T follicular helper cell (primary cell): ENCODE data around the gene RAB40A.
A peak's percentile ranks its signal among the peaks of the same experiment; 100 is the strongest.

Source experiments
- DNase-seq: peaks from one replicate; pipeline ENCODE4 v3.0.0-alpha.2; 2020; ENCODE audit warnings: low read depth
- total RNA-seq, 2 experiments: gene quantifications; one replicate each; lab custom pipeline; 2026; lab: John Stamatoyannopoulos, UW

The RAB40A gene, protein sequence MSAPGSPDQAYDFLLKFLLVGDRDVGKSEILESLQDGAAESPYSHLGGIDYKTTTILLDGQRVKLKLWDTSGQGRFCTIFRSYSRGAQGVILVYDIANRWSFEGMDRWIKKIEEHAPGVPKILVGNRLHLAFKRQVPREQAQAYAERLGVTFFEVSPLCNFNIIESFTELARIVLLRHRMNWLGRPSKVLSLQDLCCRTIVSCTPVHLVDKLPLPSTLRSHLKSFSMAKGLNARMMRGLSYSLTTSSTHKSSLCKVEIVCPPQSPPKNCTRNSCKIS
- 0 to 0.18 reads per million in 2 experiments for total RNA-seq

DNA sequence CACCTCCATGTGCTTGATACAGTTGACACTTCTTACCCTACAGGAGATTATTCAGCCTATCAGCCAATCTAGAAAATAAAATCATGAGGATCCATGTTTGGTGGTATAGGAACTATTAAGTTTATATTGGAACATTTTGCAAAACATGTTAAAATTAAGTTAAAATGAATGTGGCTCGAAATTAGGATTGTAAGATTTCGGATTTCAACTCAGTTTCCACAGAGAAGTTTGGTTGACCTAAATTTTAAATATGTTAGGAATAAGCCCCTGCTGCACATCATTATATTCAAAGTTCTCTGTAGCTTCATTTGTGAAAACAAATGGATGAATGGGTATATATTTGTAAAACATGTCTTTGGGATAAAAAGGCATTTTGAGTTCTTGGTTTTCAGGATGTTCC lies at the start of gene RAB40A:
Gene RAB40A (minus strand): TSS at position 101 of the 400 bp plus-strand sequence. CDS start 18,733 bp downstream, outside the sequence.
- no peak for DNase-seq

- DNase-seq: no peak
These were observed 46.5 kb upstream of the RAB40A start for GRCh38 chrX:103565752-103566151.

- DNase-seq: no peak
These were observed 45.9 kb upstream of the RAB40A start for GRCh38 chrX:103565197-103565596.

- DNase-seq: no peak
These were observed 43.5 kb upstream of the RAB40A start for GRCh38 chrX:103562801-103563200.

GRCh38 chrX:103560256-103560655 lies 41.0 kb upstream of the RAB40A start:
- DNase-seq: no peak

GRCh38 chrX:103556963-103557612 lies 37.8 kb upstream of the RAB40A start:
- no peak for DNase-seq

GRCh38 chrX:103554687-103555424 lies 35.6 kb upstream of the RAB40A start:
- peak; percentile 58 for DNase-seq

- DNase-seq: no peak
These were observed 32.9 kb upstream of the RAB40A start for GRCh38 chrX:103552236-103552635.

DNA sequence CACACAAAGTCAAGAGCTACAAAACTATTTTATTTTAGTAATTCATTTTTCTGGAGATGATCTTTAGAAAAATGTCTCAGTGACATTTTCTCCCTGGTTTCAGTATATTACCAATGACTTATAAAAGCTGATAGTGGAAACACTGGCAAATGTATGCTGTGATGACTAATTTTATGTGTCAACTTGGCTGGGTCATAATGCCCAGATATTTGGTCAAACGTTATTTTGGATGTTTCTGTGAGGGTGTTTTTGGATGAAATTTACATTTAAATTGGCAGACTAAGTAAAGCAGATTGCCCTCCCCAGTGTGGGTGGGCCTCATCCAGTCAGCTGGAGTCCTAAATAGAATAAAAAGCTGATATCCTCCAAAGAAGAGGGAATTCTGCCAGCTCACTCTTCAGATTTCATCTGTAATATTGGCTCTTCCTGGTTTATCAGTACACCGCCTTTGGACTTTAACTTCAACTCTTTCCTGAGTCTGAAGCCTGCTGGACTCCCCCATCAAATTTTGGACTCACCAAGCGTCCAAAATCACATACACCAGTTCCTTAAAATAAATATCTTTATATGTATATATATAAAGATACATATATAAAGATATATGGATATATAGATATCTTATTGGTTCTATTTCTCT lies 31.2 kb upstream of the RAB40A start:
- no peak for DNase-seq

DNA sequence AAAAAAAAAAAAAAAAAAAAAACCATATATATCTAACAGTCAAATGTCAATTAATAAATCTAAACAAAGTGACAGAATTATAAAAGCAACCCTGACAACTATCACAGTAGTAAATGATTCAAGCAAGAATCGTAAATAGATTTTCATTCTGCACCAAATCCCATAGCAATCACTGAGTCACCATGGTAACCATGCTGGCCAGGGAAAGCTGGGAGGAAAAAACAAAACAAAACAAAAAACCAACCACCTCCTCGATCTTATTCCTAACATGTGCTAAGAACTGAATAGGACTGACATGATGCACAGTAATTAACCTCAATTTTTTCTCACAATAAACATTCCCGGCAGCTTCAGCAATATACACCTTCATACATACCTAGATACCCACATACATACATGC lies 30.6 kb upstream of the RAB40A start:
- no peak for DNase-seq

DNA sequence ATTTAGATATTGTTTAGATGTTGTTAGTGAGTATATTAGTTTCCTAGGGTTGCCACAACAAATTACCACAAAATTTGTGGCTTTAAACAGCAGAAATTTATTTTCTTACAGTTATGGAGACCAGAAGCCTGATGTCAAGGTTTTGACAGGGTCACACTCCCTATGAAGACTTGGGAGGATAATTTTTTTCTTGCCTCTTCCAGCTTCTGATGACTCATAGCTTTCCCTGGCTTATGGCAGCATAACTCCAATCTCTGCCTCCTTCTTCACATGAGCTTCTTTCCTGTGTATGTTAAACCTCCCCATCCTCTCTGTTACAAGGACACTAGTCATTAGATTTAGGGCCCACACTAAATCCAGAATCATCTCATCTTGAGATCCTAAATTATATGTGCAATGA lies 20.9 kb upstream of the RAB40A start:
- DNase-seq: no peak

DNA sequence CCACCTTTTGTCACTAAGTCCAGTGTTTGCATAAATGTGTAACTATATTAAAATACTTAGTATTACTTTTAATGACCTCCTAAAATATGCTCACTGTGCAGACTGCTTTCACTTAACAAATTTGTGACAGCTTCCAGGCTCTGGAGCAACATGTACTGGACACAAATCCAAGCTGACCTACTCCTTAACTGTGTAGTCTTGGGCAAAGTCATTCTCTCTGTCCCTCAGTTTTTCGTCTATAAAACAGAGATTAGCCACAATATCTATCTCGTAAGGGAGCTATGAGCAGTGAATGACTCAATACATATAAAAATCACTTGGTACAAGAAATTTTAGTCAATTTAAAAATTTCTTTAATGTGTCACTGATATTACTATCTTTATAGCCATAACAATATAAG lies 20.4 kb upstream of the RAB40A start:
- no peak for DNase-seq

DNA sequence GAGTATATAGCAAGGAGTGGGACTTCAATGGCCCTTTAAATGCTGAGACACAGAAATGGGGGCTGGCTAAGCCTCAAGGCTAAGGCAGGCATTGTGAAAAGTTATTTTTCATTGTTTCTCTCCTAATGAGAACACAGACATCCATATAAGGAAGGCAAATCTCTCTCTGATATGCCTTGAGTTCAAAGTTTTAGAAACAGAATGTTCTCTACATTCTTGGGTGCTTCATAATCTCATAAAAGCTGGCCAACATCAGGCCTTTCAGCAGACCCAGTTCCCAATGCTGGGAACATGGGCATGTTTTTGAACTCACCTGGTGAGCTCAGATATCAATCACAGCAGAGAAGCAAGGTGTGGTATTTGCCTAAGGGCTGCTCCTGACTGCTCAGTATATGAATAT lies 19.4 kb upstream of the RAB40A start:
- no peak for DNase-seq

DNA sequence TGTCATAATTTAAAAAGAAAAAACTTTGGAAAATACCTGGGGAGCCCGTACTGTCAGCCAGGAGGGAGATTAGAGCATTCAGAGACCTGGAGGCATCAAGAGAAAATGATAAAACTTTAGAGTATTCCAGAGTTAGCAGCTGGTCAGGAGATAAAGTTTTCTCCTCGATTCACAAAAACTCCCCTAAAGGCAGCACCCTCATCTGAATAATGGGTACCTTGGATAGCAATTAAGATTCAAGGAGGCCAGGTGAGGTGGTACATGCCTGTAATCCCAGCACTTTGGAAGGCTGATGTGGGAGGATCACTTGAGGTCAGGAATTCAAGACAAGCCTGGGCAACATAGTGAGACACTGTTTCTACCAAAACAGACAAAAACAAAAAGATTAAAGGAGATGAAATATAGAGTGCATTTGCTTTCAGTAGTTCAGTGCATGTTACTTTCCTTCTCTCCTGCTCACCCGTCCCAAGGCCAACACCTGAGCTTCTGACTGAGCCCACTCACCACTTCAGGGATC lies 18.6 kb upstream of the RAB40A start:
- DNase-seq: no peak

DNA sequence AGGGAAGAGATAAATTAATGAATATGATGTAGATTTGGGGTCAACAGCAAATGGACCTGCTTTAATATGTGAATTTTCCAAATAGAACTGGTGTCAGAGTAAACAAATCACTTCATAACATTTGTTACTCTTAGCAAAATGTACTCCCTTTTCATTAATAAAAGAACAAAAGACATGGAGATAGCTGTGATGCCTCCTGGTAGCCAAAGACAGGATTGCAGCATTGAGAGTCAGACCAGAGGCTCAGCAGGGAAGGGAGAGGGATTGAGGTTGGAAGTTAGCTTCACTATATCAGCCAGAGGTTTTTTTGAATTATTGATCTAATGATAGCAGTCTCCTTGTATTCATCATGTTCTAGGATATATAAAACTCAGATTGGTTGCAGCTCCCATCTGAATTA lies 17.4 kb upstream of the RAB40A start:
- DNase-seq: no peak

DNA sequence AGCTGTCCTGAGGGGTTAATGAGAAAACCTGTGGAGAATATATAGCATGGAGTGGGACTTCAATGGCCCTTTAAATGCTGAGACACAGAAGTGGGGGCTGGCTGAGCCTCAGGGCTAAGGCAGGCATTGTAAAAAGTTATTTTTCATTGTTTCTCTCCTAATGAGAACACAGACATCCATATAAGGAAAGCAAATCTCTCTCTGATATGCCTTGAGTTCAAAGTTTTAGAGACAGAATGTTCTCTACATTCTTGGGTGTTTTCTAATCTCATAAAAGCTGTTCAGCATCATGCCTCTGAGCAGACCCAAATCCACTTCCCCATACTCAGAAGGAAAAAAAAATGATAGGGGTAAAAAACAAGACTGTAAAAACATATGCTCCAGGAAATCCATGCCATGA lies 16.8 kb upstream of the RAB40A start:
- DNase-seq: no peak

DNA sequence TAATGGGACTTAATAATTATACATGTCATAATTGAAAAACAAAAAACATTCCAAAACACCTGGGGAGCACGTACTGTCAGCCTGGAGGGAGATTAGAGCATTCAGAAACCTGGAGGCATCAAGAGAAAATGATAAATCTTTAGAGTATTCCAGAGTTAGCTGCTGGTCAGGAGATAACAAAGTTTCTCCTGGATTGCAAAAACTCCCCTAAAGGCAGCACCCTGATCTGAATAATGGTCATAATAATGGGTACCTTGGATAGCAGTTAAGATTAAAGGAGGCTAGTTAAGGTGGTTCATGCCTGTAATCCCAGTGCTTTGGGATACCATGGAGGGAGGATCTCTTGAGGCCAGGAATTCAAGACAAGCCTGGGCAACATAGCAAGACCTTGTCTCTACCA lies 15.9 kb upstream of the RAB40A start:
- DNase-seq: no peak

DNA sequence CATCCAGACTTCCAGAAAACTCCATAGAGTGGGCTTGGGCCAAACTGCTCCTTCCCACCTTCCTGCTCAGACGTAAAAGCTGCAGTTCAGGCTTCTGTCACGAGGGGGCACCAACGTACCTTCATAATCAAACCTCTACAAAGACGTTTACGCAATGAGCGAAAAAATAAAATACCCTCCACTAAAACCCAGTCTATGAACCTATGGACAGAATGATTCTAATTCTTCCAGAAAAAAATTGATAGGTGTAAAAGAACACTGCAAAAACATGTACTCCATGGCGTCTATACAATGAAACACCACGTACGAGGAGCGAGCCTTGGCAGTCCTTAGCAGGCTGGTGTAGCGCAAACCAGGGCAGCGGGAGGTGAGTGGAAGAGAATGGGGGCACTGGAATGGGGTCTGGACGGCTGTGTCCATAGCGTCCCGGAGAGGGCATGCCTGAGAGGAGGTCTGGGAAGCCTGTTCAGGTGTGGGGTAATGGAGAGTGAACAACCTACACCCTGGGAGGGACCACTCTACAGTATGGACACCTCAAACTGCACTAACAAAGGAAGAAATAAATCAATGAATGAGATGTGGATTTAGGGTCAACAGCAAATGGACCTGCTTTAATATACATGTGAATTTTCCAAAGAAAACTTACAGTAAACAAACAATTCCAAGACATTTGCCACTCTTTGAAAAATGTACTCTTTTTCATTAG lies 14.4 kb upstream of the RAB40A start:
- peak; percentile 59 for DNase-seq

DNA sequence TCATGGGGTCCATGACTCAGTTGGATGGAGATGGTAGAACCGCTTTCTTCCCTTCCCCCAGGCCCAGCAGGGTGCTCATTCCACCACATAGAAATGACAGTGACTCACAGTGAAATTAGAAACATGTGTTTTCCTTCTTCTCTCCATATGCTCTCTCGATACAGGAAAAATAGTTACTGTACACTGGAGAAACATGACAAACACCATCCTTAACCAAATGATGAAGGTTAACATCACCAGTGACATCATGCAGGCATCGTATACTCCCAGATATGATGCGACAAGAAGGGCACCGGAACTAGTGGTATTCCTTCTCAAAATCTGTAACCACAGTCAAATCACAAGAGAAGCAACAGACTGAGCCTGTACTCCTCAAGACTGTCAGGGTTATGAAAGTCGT lies 11.7 kb upstream of the RAB40A start:
- DNase-seq: no peak

DNA sequence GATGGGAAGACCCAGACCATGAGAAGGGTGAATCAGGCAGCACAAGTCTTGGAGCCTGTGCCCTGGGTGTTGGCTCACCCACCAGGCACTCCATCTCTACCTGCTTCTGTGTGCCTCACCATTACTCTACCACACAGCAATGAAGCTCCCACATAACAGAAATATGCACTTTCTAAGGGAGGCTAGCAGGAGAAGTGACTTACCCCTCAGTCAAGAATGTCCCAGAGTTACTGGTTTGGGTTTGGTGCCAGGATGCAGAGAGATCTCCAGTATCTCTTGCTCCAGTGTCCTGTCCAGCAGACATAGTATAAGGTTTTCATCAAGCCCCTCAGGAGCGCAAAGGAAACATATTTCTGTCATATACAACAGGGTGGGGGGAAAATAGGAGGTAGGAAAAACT lies 11.3 kb upstream of the RAB40A start:
- no peak for DNase-seq

DNA sequence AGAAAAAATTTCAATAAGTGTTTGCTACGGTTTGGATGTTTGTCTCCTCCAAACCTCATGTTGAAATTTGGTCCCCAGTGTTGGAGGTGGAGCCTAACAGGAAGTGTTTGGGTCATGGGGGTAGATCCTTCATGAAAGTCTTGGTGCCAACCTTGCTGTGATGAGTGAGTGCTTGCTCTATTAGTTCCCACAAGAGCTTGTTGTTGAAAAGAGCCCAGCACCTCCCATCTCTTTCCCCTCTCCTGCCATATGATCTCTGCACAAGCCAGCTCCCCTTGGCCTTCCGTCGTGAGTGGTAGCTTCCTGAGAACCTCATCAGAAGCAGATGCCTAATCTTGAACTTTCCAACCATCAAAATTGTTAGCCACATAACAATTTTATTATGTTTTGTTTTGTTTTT lies 10.3 kb upstream of the RAB40A start:
- no peak for DNase-seq

GRCh38 chrX:103524747-103525146 lies 5.5 kb upstream of the RAB40A start:
- no peak for DNase-seq
